ENCODE data around the gene CCM2.

GRCh38 chr7:45085619-45086200, 85.7 kb downstream of the CCM2 start:
- TF ChIP-seq, protein P1, sequence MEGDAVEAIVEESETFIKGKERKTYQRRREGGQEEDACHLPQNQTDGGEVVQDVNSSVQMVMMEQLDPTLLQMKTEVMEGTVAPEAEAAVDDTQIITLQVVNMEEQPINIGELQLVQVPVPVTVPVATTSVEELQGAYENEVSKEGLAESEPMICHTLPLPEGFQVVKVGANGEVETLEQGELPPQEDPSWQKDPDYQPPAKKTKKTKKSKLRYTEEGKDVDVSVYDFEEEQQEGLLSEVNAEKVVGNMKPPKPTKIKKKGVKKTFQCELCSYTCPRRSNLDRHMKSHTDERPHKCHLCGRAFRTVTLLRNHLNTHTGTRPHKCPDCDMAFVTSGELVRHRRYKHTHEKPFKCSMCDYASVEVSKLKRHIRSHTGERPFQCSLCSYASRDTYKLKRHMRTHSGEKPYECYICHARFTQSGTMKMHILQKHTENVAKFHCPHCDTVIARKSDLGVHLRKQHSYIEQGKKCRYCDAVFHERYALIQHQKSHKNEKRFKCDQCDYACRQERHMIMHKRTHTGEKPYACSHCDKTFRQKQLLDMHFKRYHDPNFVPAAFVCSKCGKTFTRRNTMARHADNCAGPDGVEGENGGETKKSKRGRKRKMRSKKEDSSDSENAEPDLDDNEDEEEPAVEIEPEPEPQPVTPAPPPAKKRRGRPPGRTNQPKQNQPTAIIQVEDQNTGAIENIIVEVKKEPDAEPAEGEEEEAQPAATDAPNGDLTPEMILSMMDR (conservative IDR thresholded peaks at IDR 0.05; ENCODE audit: low read length) = no peak
- no peak for TF ChIP-seq EZH2phosphoT487 (IDR thresholded peaks at IDR 0.05; ENCODE audit: borderline replicate concordance, low read depth, low read length)
